ENCODE data around the gene VTA1.

VTA1 gene

DNA sequence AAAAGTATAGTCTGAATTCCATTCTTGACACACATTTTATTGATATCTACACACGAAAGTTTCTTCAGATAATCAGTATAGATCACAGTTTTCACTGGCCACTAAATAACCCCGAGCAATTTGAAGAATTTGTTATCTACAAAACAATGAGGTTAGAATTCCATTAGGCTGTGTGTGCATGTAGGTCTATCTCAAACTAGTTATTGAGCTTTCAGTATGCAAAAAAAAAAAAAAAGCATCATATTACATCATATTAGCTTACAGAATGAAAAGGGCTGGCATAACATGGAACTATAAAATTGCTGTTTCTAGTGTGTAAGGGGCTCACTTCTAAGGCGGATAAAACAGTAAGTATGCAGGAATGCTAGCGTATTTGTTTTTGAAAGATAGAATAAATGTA, 95.2 kb downstream of the VTA1 start:
- no peaks in the 10 kb centered on the region for H3K79me1 ChIP-seq (replicated peaks; ENCODE audit: low read length, poor library complexity, severe bottlenecking)
- H2BK12ac ChIP-seq (ENCODE audit: low read length in 2 of 2) = no peak overlapping the region
- H3K4ac ChIP-seq (ENCODE audit: low read depth in 1 of 2, low read length in 2 of 2) = no peak overlapping the region
- H2BK120ac ChIP-seq (ENCODE audit: low read depth, low read length) = no peak overlapping the region
- no peak overlapping the region for H3K9ac ChIP-seq (ENCODE audit: low read length)
- H2AK5ac ChIP-seq (ENCODE audit: low read length, severe bottlenecking) = no peak overlapping the region
- no peak for DNase-seq
- no peak overlapping the region for H4K8ac ChIP-seq (ENCODE audit: low read length)
- no peak overlapping the region for H3K27ac ChIP-seq (ENCODE audit: low read length, poor library complexity, severe bottlenecking)
- H3K14ac ChIP-seq (ENCODE audit: low read length in 2 of 2) = no peak overlapping the region
- H3K4me2 ChIP-seq (ENCODE audit: low read length, poor library complexity, severe bottlenecking) = no peak overlapping the region
- no peak overlapping the region for H3K4me3 ChIP-seq (ENCODE audit: insufficient read depth in 1 of 2, low read depth in 1 of 2, low read length in 2 of 2)
- H3K18ac ChIP-seq (ENCODE audit: low read depth in 1 of 2, low read length in 2 of 2) = no peak overlapping the region
- H3K27me3 ChIP-seq (ENCODE audit: control insufficient read depth in 1 of 2, insufficient read depth in 1 of 2, low read length in 2 of 2) = no peaks in the 10 kb centered on the region
- no peak overlapping the region for H2AFZ ChIP-seq (ENCODE audit: low read depth, low read length)
- no peaks in the 10 kb centered on the region for H3K36me3 ChIP-seq (ENCODE audit: control insufficient read depth in 1 of 2, insufficient read depth in 2 of 2, low read depth in 1 of 2, low read length in 2 of 2)
- H4K91ac ChIP-seq (ENCODE audit: low read length) = no peak overlapping the region
- no peak overlapping the region for H2BK15ac ChIP-seq (ENCODE audit: low read depth, poor library complexity, severe bottlenecking)
- no peak overlapping the region for H2BK5ac ChIP-seq (ENCODE audit: low read depth, low read length, poor library complexity, severe bottlenecking)
- H3K23ac ChIP-seq (ENCODE audit: low read length in 2 of 2) = no peak overlapping the region
- WGBS = 100% methylated on average over 2 of the region's 4 CpGs
- no peaks in the 10 kb centered on the region for H3K9me3 ChIP-seq (ENCODE audit: control insufficient read depth, low read length)
- H3K4me1 ChIP-seq (ENCODE audit: control insufficient read depth, insufficient read depth, low read depth, low read length) = no peaks in the 10 kb centered on the region

DNA sequence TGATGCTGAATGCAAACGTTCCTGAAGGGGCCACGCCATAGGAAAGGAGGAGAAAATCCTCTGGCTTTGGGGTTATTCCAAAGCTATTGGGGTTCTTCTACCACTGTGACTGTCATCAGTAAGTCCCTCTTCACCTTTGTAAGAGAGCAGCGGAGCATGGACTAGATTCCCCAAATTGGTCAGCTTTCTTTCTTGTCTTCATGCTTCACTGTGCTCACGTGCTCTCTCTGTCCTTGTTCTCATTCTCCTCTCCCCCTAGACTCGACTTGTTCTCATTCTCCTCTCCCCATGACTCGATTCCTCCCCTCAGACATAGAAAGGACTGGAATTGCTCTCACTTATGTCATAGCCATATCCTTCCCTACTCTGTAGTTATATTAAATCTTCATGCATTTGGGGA, 99.9 kb downstream of the VTA1 start:
- H3K18ac ChIP-seq (ENCODE audit: low read depth in 1 of 2, low read length in 2 of 2) = no peak overlapping the region
- H2BK15ac ChIP-seq (ENCODE audit: low read depth, poor library complexity, severe bottlenecking) = no peak overlapping the region
- no peaks in the 10 kb centered on the region for H3K4me1 ChIP-seq (ENCODE audit: control insufficient read depth, insufficient read depth, low read depth, low read length)
- H3K4me2 ChIP-seq (ENCODE audit: low read length, poor library complexity, severe bottlenecking) = no peak overlapping the region
- WGBS = 87% methylated on average over 6 of the region's 6 CpGs
- H2BK120ac ChIP-seq (ENCODE audit: low read depth, low read length) = no peak overlapping the region
- no peak overlapping the region for H2BK12ac ChIP-seq (ENCODE audit: low read length in 2 of 2)
- H2AK5ac ChIP-seq (ENCODE audit: low read length, severe bottlenecking) = no peak overlapping the region
- no peak overlapping the region for H4K8ac ChIP-seq (ENCODE audit: low read length)
- H2BK5ac ChIP-seq (ENCODE audit: low read depth, low read length, poor library complexity, severe bottlenecking) = no peak overlapping the region
- no peak overlapping the region for H3K14ac ChIP-seq (ENCODE audit: low read length in 2 of 2)
- H3K23ac ChIP-seq (ENCODE audit: low read length in 2 of 2) = no peak overlapping the region
- H4K91ac ChIP-seq (ENCODE audit: low read length) = no peak overlapping the region
- H3K36me3 ChIP-seq (ENCODE audit: control insufficient read depth in 1 of 2, insufficient read depth in 2 of 2, low read depth in 1 of 2, low read length in 2 of 2) = no peaks in the 10 kb centered on the region
- H3K79me1 ChIP-seq (replicated peaks; ENCODE audit: low read length, poor library complexity, severe bottlenecking) = no peaks in the 10 kb centered on the region
- DNase-seq = no peak
- no peak overlapping the region for H3K9ac ChIP-seq (ENCODE audit: low read length)
- no peaks in the 10 kb centered on the region for H3K9me3 ChIP-seq (ENCODE audit: control insufficient read depth, low read length)
- H2AFZ ChIP-seq (ENCODE audit: low read depth, low read length) = no peak overlapping the region
- no peak overlapping the region for H3K4ac ChIP-seq (ENCODE audit: low read depth in 1 of 2, low read length in 2 of 2)
- no peaks in the 10 kb centered on the region for H3K27me3 ChIP-seq (ENCODE audit: control insufficient read depth in 1 of 2, insufficient read depth in 1 of 2, low read length in 2 of 2)
- no peak overlapping the region for H3K27ac ChIP-seq (ENCODE audit: low read length, poor library complexity, severe bottlenecking)
- no peak overlapping the region for H3K4me3 ChIP-seq (ENCODE audit: insufficient read depth in 1 of 2, low read depth in 1 of 2, low read length in 2 of 2)

DNA sequence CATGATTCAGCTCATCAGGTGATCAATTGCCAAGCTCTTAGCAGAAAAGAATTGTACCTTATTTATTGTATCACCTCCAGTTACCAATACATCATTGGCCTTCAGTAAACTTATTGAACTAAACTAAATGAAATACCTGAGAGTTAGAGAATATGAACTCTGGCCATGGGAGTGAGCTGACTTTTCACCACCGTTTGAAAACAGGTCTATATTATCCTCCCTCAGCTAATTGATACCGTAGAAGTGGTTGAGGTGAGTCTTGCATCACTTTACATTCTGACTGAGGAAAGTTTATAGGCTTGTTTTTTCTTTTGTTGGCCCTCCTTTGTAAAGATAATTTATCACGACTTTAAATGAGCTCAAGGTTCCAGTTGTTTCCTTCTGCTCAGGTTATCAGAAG, 102.2 kb downstream of the VTA1 start:
- no peak overlapping the region for H3K4ac ChIP-seq (ENCODE audit: low read depth in 1 of 2, low read length in 2 of 2)
- H3K4me3 ChIP-seq (ENCODE audit: insufficient read depth in 1 of 2, low read depth in 1 of 2, low read length in 2 of 2) = no peak overlapping the region
- no peaks in the 10 kb centered on the region for H3K4me1 ChIP-seq (ENCODE audit: control insufficient read depth, insufficient read depth, low read depth, low read length)
- 67% methylated on average over 2 of the region's 3 CpGs for WGBS
- H4K91ac ChIP-seq (ENCODE audit: low read length) = no peak overlapping the region
- no peak overlapping the region for H2AFZ ChIP-seq (ENCODE audit: low read depth, low read length)
- H3K27me3 ChIP-seq (ENCODE audit: control insufficient read depth in 1 of 2, insufficient read depth in 1 of 2, low read length in 2 of 2) = no peaks in the 10 kb centered on the region
- no peak for DNase-seq
- no peak overlapping the region for H4K8ac ChIP-seq (ENCODE audit: low read length)
- no peak overlapping the region for H3K23ac ChIP-seq (ENCODE audit: low read length in 2 of 2)
- no peak overlapping the region for H3K4me2 ChIP-seq (ENCODE audit: low read length, poor library complexity, severe bottlenecking)
- no peak overlapping the region for H2BK120ac ChIP-seq (ENCODE audit: low read depth, low read length)
- no peak overlapping the region for H2BK5ac ChIP-seq (ENCODE audit: low read depth, low read length, poor library complexity, severe bottlenecking)
- H3K9ac ChIP-seq (ENCODE audit: low read length) = no peak overlapping the region
- no peak overlapping the region for H2AK5ac ChIP-seq (ENCODE audit: low read length, severe bottlenecking)
- no peak overlapping the region for H3K14ac ChIP-seq (ENCODE audit: low read length in 2 of 2)
- no peak overlapping the region for H2BK12ac ChIP-seq (ENCODE audit: low read length in 2 of 2)
- H3K18ac ChIP-seq (ENCODE audit: low read depth in 1 of 2, low read length in 2 of 2) = no peak overlapping the region
- H3K27ac ChIP-seq (ENCODE audit: low read length, poor library complexity, severe bottlenecking) = no peak overlapping the region
- no peaks in the 10 kb centered on the region for H3K9me3 ChIP-seq (ENCODE audit: control insufficient read depth, low read length)
- H3K79me1 ChIP-seq (replicated peaks; ENCODE audit: low read length, poor library complexity, severe bottlenecking) = no peaks in the 10 kb centered on the region
- H2BK15ac ChIP-seq (ENCODE audit: low read depth, poor library complexity, severe bottlenecking) = no peak overlapping the region
- no peaks in the 10 kb centered on the region for H3K36me3 ChIP-seq (ENCODE audit: control insufficient read depth in 1 of 2, insufficient read depth in 2 of 2, low read depth in 1 of 2, low read length in 2 of 2)

DNA sequence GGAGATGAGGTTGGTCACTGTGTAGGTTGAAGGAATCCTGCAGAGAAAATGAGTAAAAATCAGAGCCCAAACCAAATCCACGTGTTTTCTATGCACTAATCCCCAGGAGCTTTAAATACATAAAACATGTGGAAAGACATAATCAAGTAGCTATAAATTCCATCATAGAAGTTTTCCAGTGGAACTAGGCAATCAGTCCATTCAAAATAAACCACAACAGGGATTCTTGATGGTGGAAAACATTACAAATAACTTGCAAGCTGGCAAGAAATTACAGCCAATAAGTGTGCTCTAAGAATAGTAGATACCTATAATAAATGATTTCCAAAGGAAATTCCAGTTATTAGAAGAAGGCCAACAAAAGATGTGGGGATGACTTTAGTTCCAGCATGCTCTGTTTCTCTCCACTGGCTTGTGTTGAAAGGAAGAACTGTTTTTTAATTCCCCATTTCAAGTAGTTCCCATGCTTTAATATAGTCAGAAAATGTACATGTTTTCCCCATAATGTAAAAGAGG, 104.9 kb downstream of the VTA1 start:
- Histone ChIP-seq H4K91ac (ENCODE audit: low read length) (no peak overlapping the region), H3K18ac (ENCODE audit: low read depth in 1 of 2, low read length in 2 of 2) (no peak overlapping the region), H3K14ac (ENCODE audit: low read length in 2 of 2) (no peak overlapping the region), H3K36me3 (ENCODE audit: control insufficient read depth in 1 of 2, insufficient read depth in 2 of 2, low read depth in 1 of 2, low read length in 2 of 2) (no peaks in the 10 kb centered on the region), H2BK12ac (ENCODE audit: low read length in 2 of 2) (no peak overlapping the region), H4K8ac (ENCODE audit: low read length) (no peak overlapping the region), H3K4me3 (ENCODE audit: insufficient read depth in 1 of 2, low read depth in 1 of 2, low read length in 2 of 2) (no peak overlapping the region), H2BK120ac (ENCODE audit: low read depth, low read length) (no peak overlapping the region), H3K23ac (ENCODE audit: low read length in 2 of 2) (no peak overlapping the region), H3K27me3 (ENCODE audit: control insufficient read depth in 1 of 2, insufficient read depth in 1 of 2, low read length in 2 of 2) (no peaks in the 10 kb centered on the region), H2AK5ac (ENCODE audit: low read length, severe bottlenecking) (no peak overlapping the region), H3K4ac (ENCODE audit: low read depth in 1 of 2, low read length in 2 of 2) (no peak overlapping the region), H3K27ac (ENCODE audit: low read length, poor library complexity, severe bottlenecking) (no peak overlapping the region), H3K9ac (ENCODE audit: low read length) (no peak overlapping the region), H2BK5ac (ENCODE audit: low read depth, low read length, poor library complexity, severe bottlenecking) (no peak overlapping the region), H2AFZ (ENCODE audit: low read depth, low read length) (no peak overlapping the region), H2BK15ac (ENCODE audit: low read depth, poor library complexity, severe bottlenecking) (no peak overlapping the region), H3K4me2 (ENCODE audit: low read length, poor library complexity, severe bottlenecking) (no peak overlapping the region), H3K79me1 (replicated peaks; ENCODE audit: low read length, poor library complexity, severe bottlenecking) (no peaks in the 10 kb centered on the region), H3K4me1 (ENCODE audit: control insufficient read depth, insufficient read depth, low read depth, low read length) (no peaks in the 10 kb centered on the region), H3K9me3 (ENCODE audit: control insufficient read depth, low read length) (no peaks in the 10 kb centered on the region)
- WGBS = no CpG with 5 or more reads among the region's 1 CpG
- DNase-seq = no peak
